HG02970 (cell line): ENCODE results near the gene NINJ2.
A peak's percentile ranks its signal among the peaks of the same experiment; 100 is the strongest.

Experiments
- ATAC-seq: cut with Tn5 transposase; IDR thresholded peaks from one replicate; pipeline ENCODE4 v1.9.1; 2021; ENCODE audit warnings: mild to moderate bottlenecking, moderate library complexity, moderate number of reproducible peaks; ENCODE audit not compliant: unreplicated experiment, low FRiP score

The NINJ2 gene

GRCh38 chr12:674272-674781, 11.1 kb upstream of the NINJ2 start:
- peak; percentile 75 for ATAC-seq

- no peak for ATAC-seq
These were observed 10.6 kb upstream of the NINJ2 start for GRCh38 chr12:673849-674248.

GRCh38 chr12:669576-669945, 6.3 kb upstream of the NINJ2 start:
- no peak for ATAC-seq

DNA sequence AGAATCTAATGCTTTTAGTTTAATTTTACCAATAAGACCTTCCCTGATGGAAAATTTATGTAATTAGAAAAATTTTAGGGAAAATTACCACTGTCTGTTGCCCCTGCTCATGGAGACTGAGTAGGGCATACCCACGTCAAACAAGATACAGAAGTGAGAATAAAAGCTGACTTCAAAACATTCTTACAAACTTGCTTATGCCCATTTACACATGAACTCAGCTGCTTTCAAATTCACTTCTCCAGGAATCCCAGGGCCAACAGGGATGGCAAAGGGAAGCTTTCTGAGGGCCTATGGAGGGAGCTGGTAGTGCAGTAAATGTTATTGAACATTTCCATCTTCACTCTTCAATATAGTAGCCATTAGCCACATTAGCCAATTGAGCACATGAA, 4.8 kb upstream of the NINJ2 start:
- no peak for ATAC-seq

DNA sequence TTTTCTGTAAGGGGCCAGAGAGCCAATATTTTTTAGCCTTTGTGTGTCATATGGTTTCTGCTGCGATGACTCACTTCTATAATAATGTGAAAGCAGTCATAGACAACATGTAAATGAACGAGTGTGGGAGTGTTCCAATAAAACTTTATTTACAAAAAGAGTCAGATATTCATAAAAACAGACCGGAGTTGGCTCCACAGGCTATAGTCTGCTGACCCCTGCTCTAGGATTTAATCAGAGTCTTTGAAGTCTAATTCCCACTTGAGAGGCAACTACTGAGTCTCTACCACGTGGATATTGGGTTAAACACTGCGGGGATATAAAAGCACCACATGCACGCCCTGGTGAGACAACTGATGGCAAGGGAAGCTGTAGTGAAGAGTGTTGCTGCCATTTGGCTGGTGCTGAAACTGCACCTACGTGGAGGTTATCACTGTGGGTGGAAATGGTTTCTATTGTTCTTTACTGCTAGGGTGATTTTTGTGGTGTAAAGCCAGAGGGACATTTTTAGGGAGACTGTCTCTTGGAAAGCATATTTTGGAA, 3.6 kb upstream of the NINJ2 start:
- no peak for ATAC-seq

DNA sequence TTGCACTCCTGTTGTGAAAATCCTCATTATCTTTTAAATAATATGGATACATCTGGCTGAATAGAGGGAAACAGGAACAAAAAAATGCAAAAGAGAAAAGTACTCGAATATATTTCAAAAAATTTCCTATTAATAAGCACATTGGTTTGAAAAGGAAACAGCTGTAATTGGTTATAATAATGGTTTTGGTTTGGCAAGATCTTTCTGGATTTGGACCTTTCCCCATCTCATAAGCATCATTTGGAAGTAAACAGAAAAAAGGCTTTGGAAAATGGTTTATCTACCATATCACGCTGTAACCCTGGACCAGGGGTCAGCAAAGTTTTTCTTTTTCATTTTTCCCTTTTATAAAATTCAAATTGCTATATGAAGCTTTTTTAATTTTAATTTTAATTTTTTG, 2.8 kb upstream of the NINJ2 start:
- ATAC-seq, result no peak

DNA sequence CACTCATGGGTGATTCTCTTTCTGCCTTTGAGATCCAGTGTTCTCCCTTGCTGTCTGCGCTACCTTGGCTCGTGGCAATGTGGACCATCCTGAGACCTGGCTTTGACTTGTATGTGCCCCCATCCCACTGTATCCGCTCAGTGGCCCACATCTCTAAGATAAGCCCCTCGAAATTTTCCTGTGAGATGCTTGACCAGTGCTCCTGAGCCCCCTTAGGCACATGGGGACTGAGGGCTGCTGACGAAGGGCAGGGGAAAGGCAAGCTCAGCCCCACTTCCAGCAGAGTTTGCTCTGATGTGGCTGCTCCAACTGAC, 1.5 kb upstream of the NINJ2 start:
- ATAC-seq, result no peak

GRCh38 chr12:664075-664778, 982 bp upstream of the NINJ2 start:
- ATAC-seq, result no peak

- ATAC-seq, result no peak
These were observed 516 bp downstream of the NINJ2 start for GRCh38 chr12:662566-663292.

DNA sequence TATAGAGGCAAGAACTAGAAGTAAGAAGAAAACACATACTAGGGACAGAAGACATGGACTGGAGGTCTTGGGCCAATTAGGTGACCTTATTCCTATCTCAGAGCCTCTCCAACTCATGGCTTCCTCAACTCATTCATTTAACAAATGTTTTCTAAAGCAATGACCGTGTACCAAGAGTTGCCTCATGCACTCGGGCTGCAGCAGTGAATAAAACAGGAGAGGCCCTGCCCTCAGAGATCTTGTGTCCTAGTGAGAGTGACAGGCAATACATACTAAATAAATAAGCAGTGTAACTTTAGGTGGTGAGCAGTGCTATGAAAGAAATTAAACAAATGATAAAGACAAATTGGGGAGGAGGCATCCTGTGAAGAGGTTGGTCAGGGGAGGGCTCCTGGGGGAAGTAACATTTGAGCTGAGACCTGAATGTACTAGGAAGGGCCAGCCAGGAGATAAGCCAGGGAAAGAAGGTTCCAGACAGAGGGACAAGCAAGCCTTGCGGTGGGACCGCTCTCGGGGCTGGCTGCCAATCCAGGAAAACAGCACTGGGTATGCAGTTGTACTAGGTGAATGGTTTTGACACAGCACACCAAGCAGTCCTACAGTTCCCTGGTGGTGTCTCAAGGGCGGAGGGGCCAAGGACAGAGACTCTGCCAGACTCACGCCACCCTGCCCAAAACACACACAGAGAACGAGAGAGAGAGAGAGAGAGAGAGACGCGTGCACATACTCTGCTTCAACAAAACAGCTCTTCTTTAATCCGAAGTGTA, 1.3 kb downstream of the NINJ2 start:
- ATAC-seq, result no peak

GRCh38 chr12:659090-659683, 4.1 kb downstream of the NINJ2 start:
- no peak for ATAC-seq

GRCh38 chr12:650983-651382, 12.3 kb downstream of the NINJ2 start:
- ATAC-seq, result no peak

GRCh38 chr12:647385-648085, 15.7 kb downstream of the NINJ2 start:
- no peak for ATAC-seq

DNA sequence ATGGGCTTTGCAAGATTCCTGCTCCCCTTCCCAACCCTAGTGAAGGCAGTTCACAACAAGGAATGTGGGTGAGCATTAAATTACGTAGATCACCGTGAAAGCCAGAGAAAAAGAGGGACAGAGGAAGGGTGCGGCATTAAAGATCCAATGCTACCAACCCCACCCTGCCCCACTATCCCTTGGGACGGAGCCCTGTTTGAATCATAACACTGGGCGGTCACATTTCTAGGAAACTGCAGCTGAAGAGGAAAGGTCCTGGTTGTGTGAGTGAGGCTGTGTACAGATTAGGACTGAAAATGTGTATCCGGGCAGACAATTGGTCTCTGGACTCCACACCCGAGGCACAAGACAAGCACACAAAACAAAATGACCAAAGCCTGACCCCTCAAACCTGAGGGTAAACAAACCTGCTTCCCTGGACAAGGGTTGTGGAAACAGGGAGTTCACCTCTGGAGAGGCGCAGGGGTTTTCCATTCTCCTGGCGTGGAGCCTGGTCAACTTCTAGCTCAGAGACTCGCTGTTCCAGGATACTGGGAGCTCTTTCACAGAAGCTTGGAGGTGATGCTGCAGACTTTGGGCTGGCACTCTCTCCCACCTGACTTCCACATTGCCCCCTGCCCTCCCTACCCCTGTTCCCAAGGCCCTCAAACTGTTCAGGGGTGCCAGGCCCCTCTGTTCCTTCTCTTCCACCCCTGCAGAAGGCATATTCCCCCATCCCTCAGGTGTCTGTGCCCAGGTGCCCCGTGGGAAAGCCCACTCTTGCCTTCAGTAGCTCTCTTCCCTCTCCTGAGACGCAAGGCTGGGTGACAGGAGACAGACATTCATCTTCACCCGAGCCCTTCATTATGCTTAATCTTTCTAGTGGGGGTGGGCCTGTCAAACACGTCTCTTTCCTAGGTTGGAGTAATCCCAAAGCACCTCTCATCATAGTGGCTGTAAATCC, 16.5 kb downstream of the NINJ2 start:
- ATAC-seq, result no peak

DNA sequence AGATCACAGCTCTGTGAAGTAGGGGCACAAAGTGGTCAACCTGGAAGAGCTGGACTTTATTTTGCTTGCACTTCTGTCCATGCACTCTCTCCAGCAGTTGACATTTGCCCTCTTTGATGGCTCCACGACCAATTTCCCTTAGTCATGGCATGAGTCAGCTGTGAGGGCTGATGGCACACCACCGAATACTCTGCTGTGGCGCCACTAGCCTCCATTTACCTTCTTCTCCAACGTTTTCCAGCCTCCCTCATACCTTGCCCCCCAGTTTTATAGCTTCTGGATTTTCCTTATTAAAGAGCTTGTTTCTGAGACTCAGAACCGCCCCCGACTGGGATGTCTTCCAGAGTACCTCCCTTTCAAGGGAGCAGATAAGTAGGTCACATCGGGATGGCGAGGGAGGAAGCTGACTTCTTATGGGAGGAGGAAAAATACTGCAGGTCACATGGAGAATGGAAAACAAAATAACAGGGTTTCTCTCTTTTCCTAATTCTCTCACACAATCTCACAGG, 17.6 kb downstream of the NINJ2 start:
- ATAC-seq, result no peak

DNA sequence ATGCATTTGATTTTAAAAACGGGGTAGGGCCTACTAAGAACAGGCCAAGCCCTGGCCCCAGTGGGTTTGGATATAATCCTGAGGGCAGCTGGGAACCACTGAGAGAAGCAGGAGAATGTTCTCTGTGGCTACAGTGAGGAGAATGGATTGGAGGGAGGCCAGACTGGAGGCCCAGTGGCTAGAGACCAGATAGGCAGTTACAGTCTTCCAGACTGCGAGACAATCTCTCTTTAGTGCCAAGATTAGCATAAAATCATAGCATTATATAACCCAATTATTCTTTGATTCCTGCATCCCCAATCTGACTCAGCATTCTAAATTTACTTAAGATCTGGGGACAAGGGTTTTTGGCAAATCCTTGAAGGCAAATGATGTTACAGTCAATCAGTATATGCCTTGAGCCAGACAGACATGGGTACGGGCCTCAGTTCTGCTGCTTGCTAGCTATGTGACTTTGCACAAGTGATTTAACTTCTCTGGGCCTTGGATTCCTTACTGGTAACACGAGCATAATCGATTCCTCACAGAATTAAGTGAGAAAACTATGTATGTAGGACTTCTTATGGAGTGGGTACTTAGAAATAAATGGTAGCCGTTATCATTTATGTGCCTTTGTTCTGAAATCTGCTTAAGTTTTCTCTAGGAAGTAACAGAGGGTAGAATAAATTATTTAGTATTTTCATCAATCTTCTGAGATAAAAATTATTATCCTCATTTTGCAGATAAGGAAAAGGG, 18.3 kb downstream of the NINJ2 start:
- ATAC-seq, result no peak

- ATAC-seq, result no peak
These were observed 19.0 kb downstream of the NINJ2 start for GRCh38 chr12:644303-644639.
